ENCODE results near the gene EXOC3L4. TPM values are rescaled to one million over a fixed set of nuclear protein-coding genes. Genes with fewer than 3 reads are reported as not detected.
"Not testable (repeated sequence)": the region's sequence is repeated elsewhere in the genome, so short reads cannot be mapped to it uniquely, and the experiment has no call there.

EXOC3L4 gene
- total RNA-seq, 1 donor from 2014 or later, result not detected

- peaks cover 25% of the 10 kb centered on the region for H3K27me3 Mint-ChIP-seq (ENCODE audit: insufficient read depth)
- H3K36me3 Mint-ChIP-seq (ENCODE audit: low read depth); H3K4me3 Mint-ChIP-seq; intact Hi-C loops (cut with micrococcal nuclease); DNase-seq (ENCODE audit: low spot score); H3K9me3 Mint-ChIP-seq; H3K27ac Mint-ChIP-seq: not testable (repeated sequence)
- peaks cover 12% of the 10 kb centered on the region for H3K4me1 Mint-ChIP-seq (ENCODE audit: low read depth)
These were observed 23.0 kb downstream of the EXOC3L4 start for GRCh38 chr14:103117499-103117898.

- H3K36me3 Mint-ChIP-seq (ENCODE audit: low read depth), result no peaks in the 10 kb centered on the region
- H3K4me1 Mint-ChIP-seq (ENCODE audit: low read depth), result peaks cover 10% of the 10 kb centered on the region
- no peak for DNase-seq (ENCODE audit: low spot score)
- no peak overlapping the region for H3K4me3 Mint-ChIP-seq
- no peak overlapping the region for H3K27ac Mint-ChIP-seq
- no peaks in the 10 kb centered on the region for H3K9me3 Mint-ChIP-seq
- H3K27me3 Mint-ChIP-seq (ENCODE audit: insufficient read depth), result peaks cover 25% of the 10 kb centered on the region
- intact Hi-C loops (cut with micrococcal nuclease), result no loop called here
These were observed 23.6 kb downstream of the EXOC3L4 start for GRCh38 chr14:103118018-103118662.

GRCh38 chr14:103118663-103119404, 24.3 kb downstream of the EXOC3L4 start:
- H3K27ac Mint-ChIP-seq, result no peak overlapping the region
- peaks cover 9% of the 10 kb centered on the region for H3K4me1 Mint-ChIP-seq (ENCODE audit: low read depth)
- no peaks in the 10 kb centered on the region for H3K9me3 Mint-ChIP-seq
- H3K27me3 Mint-ChIP-seq (ENCODE audit: insufficient read depth), result peaks cover 25% of the 10 kb centered on the region
- no peak overlapping the region for H3K4me3 Mint-ChIP-seq
- intact Hi-C loops (cut with micrococcal nuclease), result no loop called here
- no peak for DNase-seq (ENCODE audit: low spot score)
- no peaks in the 10 kb centered on the region for H3K36me3 Mint-ChIP-seq (ENCODE audit: low read depth)

- H3K27me3 Mint-ChIP-seq (ENCODE audit: insufficient read depth), result peaks cover 30% of the 10 kb centered on the region
- H3K9me3 Mint-ChIP-seq; intact Hi-C loops (cut with micrococcal nuclease); H3K27ac Mint-ChIP-seq; H3K4me3 Mint-ChIP-seq; DNase-seq (ENCODE audit: low spot score); H3K4me1 Mint-ChIP-seq (ENCODE audit: low read depth); H3K36me3 Mint-ChIP-seq (ENCODE audit: low read depth): not testable (repeated sequence)
These were observed 25.0 kb downstream of the EXOC3L4 start for GRCh38 chr14:103119527-103119926.

GRCh38 chr14:103121121-103121845, 26.8 kb downstream of the EXOC3L4 start:
- no peak overlapping the region for H3K4me3 Mint-ChIP-seq
- peaks cover 30% of the 10 kb centered on the region for H3K27me3 Mint-ChIP-seq (ENCODE audit: insufficient read depth)
- no peaks in the 10 kb centered on the region for H3K36me3 Mint-ChIP-seq (ENCODE audit: low read depth)
- intact Hi-C loops (cut with micrococcal nuclease), result no loop called here
- H3K9me3 Mint-ChIP-seq, result no peaks in the 10 kb centered on the region
- no peak overlapping the region for H3K27ac Mint-ChIP-seq
- no peaks in the 10 kb centered on the region for H3K4me1 Mint-ChIP-seq (ENCODE audit: low read depth)
- DNase-seq (ENCODE audit: low spot score), result no peak

- H3K4me1 Mint-ChIP-seq (ENCODE audit: low read depth), result no peaks in the 10 kb centered on the region
- no peaks in the 10 kb centered on the region for H3K9me3 Mint-ChIP-seq
- H3K27ac Mint-ChIP-seq, result no peak overlapping the region
- peaks cover 30% of the 10 kb centered on the region for H3K27me3 Mint-ChIP-seq (ENCODE audit: insufficient read depth)
- intact Hi-C loops (cut with micrococcal nuclease), result no loop called here
- H3K36me3 Mint-ChIP-seq (ENCODE audit: low read depth), result no peaks in the 10 kb centered on the region
- no peak overlapping the region for H3K4me3 Mint-ChIP-seq
- DNase-seq (ENCODE audit: low spot score), result no peak
These were observed 27.5 kb downstream of the EXOC3L4 start for GRCh38 chr14:103121846-103122584.

- no peaks in the 10 kb centered on the region for H3K36me3 Mint-ChIP-seq (ENCODE audit: low read depth)
- DNase-seq (ENCODE audit: low spot score), result no peak
- no peak overlapping the region for H3K4me3 Mint-ChIP-seq
- intact Hi-C loops (cut with micrococcal nuclease), result no loop called here
- H3K27me3 Mint-ChIP-seq (ENCODE audit: insufficient read depth), result peaks cover 30% of the 10 kb centered on the region
- no peaks in the 10 kb centered on the region for H3K9me3 Mint-ChIP-seq
- H3K27ac Mint-ChIP-seq, result no peak overlapping the region
- H3K4me1 Mint-ChIP-seq (ENCODE audit: low read depth), result no peaks in the 10 kb centered on the region
These were observed 28.0 kb downstream of the EXOC3L4 start for GRCh38 chr14:103122585-103122946.

- peaks cover 30% of the 10 kb centered on the region for H3K27me3 Mint-ChIP-seq (ENCODE audit: insufficient read depth)
- H3K27ac Mint-ChIP-seq, result no peak within 1 kb of the TSS
- H3K9me3 Mint-ChIP-seq, result no peaks in the 10 kb centered on the region
- intact Hi-C loops (cut with micrococcal nuclease), result no loop called here
- H3K4me1 Mint-ChIP-seq (ENCODE audit: low read depth), result no peaks in the 10 kb centered on the region
- H3K36me3 Mint-ChIP-seq (ENCODE audit: low read depth), result no peaks in the 10 kb centered on the region
- DNase-seq (ENCODE audit: low spot score), result no peak
- no peak within 1 kb of the TSS for H3K4me3 Mint-ChIP-seq
These were observed 28.6 kb downstream of the EXOC3L4 start, which contains the start of gene TNFAIP2 for GRCh38 chr14:103122947-103123633. TSS of gene TNFAIP2 (plus strand) at chr14:103123461. CDS start at chr14:103126458, 2,997 bp downstream.

GRCh38 chr14:103123634-103124500, 29.3 kb downstream of the EXOC3L4 start:
- no peak overlapping the region for H3K4me3 Mint-ChIP-seq
- intact Hi-C loops (cut with micrococcal nuclease), result no loop called here
- no peaks in the 10 kb centered on the region for H3K9me3 Mint-ChIP-seq
- no peak overlapping the region for H3K27ac Mint-ChIP-seq
- H3K36me3 Mint-ChIP-seq (ENCODE audit: low read depth), result no peaks in the 10 kb centered on the region
- DNase-seq (ENCODE audit: low spot score), result no peak
- no peaks in the 10 kb centered on the region for H3K4me1 Mint-ChIP-seq (ENCODE audit: low read depth)
- peaks cover 30% of the 10 kb centered on the region for H3K27me3 Mint-ChIP-seq (ENCODE audit: insufficient read depth)

GRCh38 chr14:103124501-103125001, 30.0 kb downstream of the EXOC3L4 start:
- intact Hi-C loops (cut with micrococcal nuclease), result no loop called here
- Mint-ChIP-seq H3K27me3 (ENCODE audit: insufficient read depth) (peaks cover 28% of the 10 kb centered on the region), H3K36me3 (ENCODE audit: low read depth) (no peaks in the 10 kb centered on the region), H3K27ac (no peak overlapping the region), H3K9me3 (no peaks in the 10 kb centered on the region), H3K4me3 (no peak overlapping the region), H3K4me1 (ENCODE audit: low read depth) (no peaks in the 10 kb centered on the region)
- DNase-seq (ENCODE audit: low spot score), result no peak

GRCh38 chr14:103125098-103126070, 30.9 kb downstream of the EXOC3L4 start:
- DNase-seq (ENCODE audit: low spot score), result no peak
- intact Hi-C loops (cut with micrococcal nuclease), result no loop called here
- Mint-ChIP-seq H3K9me3 (no peaks in the 10 kb centered on the region), H3K4me1 (ENCODE audit: low read depth) (no peaks in the 10 kb centered on the region), H3K4me3 (no peak overlapping the region), H3K27ac (no peak overlapping the region), H3K27me3 (ENCODE audit: insufficient read depth) (peaks cover 20% of the 10 kb centered on the region), H3K36me3 (ENCODE audit: low read depth) (no peaks in the 10 kb centered on the region)

All from activated T-helper 1 cell treated with anti-CD3 and anti-CD28 coated beads, Interleukin-12 subunit alpha, Interleukin-12 subunit beta, Interleukin-2, Interleukin-4 antibody, amounts not matched to agents 30 ng/mL and 10 ng/mL and 1 ng/mL, durations not matched to agents 14 hours and 24 hours and 36 hours (primary cell).